Neuronal stem cell (in vitro differentiated cells): Measurements from ENCODE around the gene PRR5.
A peak's percentile ranks its signal among the peaks of the same experiment; 100 is the strongest.

Experiments
- DNase-seq: peaks from one replicate; pipeline ENCODE4 v3.0.0-alpha.2; 2013; ENCODE audit warnings: low spot score
- H2AFZ ChIP-seq: one replicate; pipeline ENCODE4 v1.6.1; 2013; ENCODE audit warnings: mild to moderate bottlenecking, low read length, inconsistent platforms
- H2AK5ac ChIP-seq: 2 replicates; pipeline ENCODE4 v1.6.1; 2013; ENCODE audit warnings: low read depth, mild to moderate bottlenecking, inconsistent platforms, low read length, moderate library complexity, mixed read lengths
- H2BK120ac ChIP-seq: 2 replicates; pipeline ENCODE4 v1.6.1; 2013; ENCODE audit warnings: low read depth, mild to moderate bottlenecking, inconsistent platforms, low read length, moderate library complexity, mixed read lengths
- H2BK12ac ChIP-seq: one replicate; pipeline ENCODE4 v1.6.1; 2013; ENCODE audit warnings: low read length, inconsistent platforms
- H2BK15ac ChIP-seq: 2 replicates; pipeline ENCODE4 v1.6.1; 2013; ENCODE audit warnings: mild to moderate bottlenecking, low read length, inconsistent platforms, mixed read lengths
- H2BK5ac ChIP-seq: one replicate; pipeline ENCODE4 v1.6.1; 2013; ENCODE audit warnings: inconsistent platforms, mild to moderate bottlenecking, low read length, moderate library complexity
- H3K14ac ChIP-seq: one replicate; pipeline ENCODE4 v1.6.1; 2013; ENCODE audit warnings: low read length, inconsistent platforms
- H3K18ac ChIP-seq: 2 replicates; pipeline ENCODE4 v1.6.1; 2013; ENCODE audit warnings: low read length, inconsistent platforms
- H3K23ac ChIP-seq: 2 replicates; pipeline ENCODE4 v1.6.1; 2013; ENCODE audit warnings: low read depth, mild to moderate bottlenecking, mixed read lengths, low read length, inconsistent platforms; ENCODE audit not compliant: poor library complexity
- H3K27ac ChIP-seq: replicated peaks from 3 replicates; pipeline ENCODE4 v1.5.1; 2013; ENCODE audit warnings: low read length, inconsistent platforms
- H3K27me3 ChIP-seq, 3 experiments: 2 replicates each; pipeline ENCODE4 v1.6.1; 2013; ENCODE audit warnings: low read length in 3 of 3, mild to moderate bottlenecking in 2 of 3, inconsistent platforms in 1 of 3, low read depth in 1 of 3, mixed read lengths in 1 of 3, moderate library complexity in 1 of 3; ENCODE audit not compliant: control insufficient read depth in 3 of 3, insufficient read depth in 3 of 3
- H3K36me3 ChIP-seq, 2 donors: replicated peaks in 1 of 2; 2 replicates each; pipeline ENCODE4 v1.6.1; 2013; ENCODE audit warnings: low read length in 2 of 2; ENCODE audit not compliant: control insufficient read depth in 2 of 2, insufficient read depth in 2 of 2
- H3K4ac ChIP-seq: 2 replicates; pipeline ENCODE4 v1.6.1; 2013; ENCODE audit warnings: inconsistent platforms, mild to moderate bottlenecking, low read length, moderate library complexity
- H3K4me1 ChIP-seq, 2 donors: 1 replicate in 1 of 2; 2 replicates in 1 of 2; pipeline ENCODE4 v1.6.1; 2013; ENCODE audit warnings: low read length in 2 of 2, low read depth in 1 of 2; ENCODE audit not compliant: control insufficient read depth in 2 of 2, insufficient read depth in 1 of 2
- H3K4me2 ChIP-seq: one replicate; pipeline ENCODE4 v1.6.1; 2013; ENCODE audit warnings: mild to moderate bottlenecking, low read length, inconsistent platforms; ENCODE audit not compliant: insufficient read depth, poor library complexity, severe bottlenecking
- H3K4me3 ChIP-seq, 2 donors: 2 replicates each; pipeline ENCODE4 v1.5.1; 2013; ENCODE audit warnings: low read length in 2 of 2, mild to moderate bottlenecking in 2 of 2, inconsistent platforms in 1 of 2, moderate library complexity in 1 of 2
- H3K79me1 ChIP-seq: one replicate; pipeline ENCODE4 v1.6.1; 2013; ENCODE audit warnings: low read depth, mild to moderate bottlenecking, inconsistent platforms, low read length, moderate library complexity
- H3K9ac ChIP-seq: one replicate; pipeline ENCODE4 v1.6.1; 2013; ENCODE audit warnings: mild to moderate bottlenecking, low read depth, low read length, inconsistent platforms; ENCODE audit not compliant: poor library complexity
- H3K9me3 ChIP-seq, 2 donors: replicated peaks in 1 of 2; 2 replicates each; pipeline versions ENCODE3 to v1.6.1; 2013; ENCODE audit warnings: low read length in 2 of 2, mild to moderate bottlenecking in 2 of 2, inconsistent platforms in 1 of 2, low read depth in 1 of 2, mixed read lengths in 1 of 2, moderate library complexity in 1 of 2; ENCODE audit not compliant: control insufficient read depth in 2 of 2, insufficient read depth in 1 of 2
- H4K8ac ChIP-seq: one replicate; pipeline ENCODE4 v1.6.1; 2013; ENCODE audit warnings: low read depth, mild to moderate bottlenecking, inconsistent platforms, low read length, moderate library complexity
- H4K91ac ChIP-seq: one replicate; pipeline ENCODE4 v1.6.1; 2013; ENCODE audit warnings: low read length, low read depth, mild to moderate bottlenecking, inconsistent platforms; ENCODE audit not compliant: poor library complexity
- WGBS, 2 donors: extraction: QIAGEN DNeasy Blood & Tissue Kit; methylation state at CpG; one replicate each; pipeline ENCODE4 v1.1.7; 2013; ENCODE audit warnings: missing lambda C conversion rate in 2 of 2, mixed read lengths in 1 of 2; ENCODE audit not compliant: insufficient read length in 2 of 2, insufficient replicate concordance in 1 of 2; ENCODE audit errors: extremely low coverage in 2 of 2; 5-methylcytosine and 5-hydroxymethylcytosine counted together

Gene PRR5

GRCh38 chr22:44758344-44758973, 56.5 kb downstream of the PRR5 start:
- Histone ChIP-seq H2BK120ac (no peak overlapping the region), H3K4me3 (no peak overlapping the region), H4K91ac (no peak overlapping the region), H3K9me3 (peaks cover 0 to 2% of the 10 kb centered on the region in 2 donors), H3K36me3 (no peaks in the 10 kb centered on the region), H3K79me1 (no peaks in the 10 kb centered on the region), H3K18ac (no peak overlapping the region), H3K4me2 (no peak overlapping the region), H3K27ac (no peak overlapping the region), H2BK12ac (no peak overlapping the region), H3K4ac (no peak overlapping the region), H2AFZ (no peak overlapping the region), H3K14ac (no peak overlapping the region), H4K8ac (no peak overlapping the region), H3K4me1 (peaks cover 0 to 3% of the 10 kb centered on the region in 2 donors), H3K9ac (no peak overlapping the region), H3K23ac (no peak overlapping the region), H2BK15ac (no peak overlapping the region), H2BK5ac (no peak overlapping the region), H3K27me3 (peaks cover 2 to 25% (median 14%) of the 10 kb centered on the region in 3 experiments), H2AK5ac (no peak overlapping the region)
- WGBS, 2 donors = no CpG with 5 or more reads among the region's 11 CpGs
- DNase-seq = no peak

GRCh38 chr22:44759001-44759400, 57.0 kb downstream of the PRR5 start:
- Histone ChIP-seq H3K18ac (peak overlapping the region; percentile 32), H3K4me2 (no peak overlapping the region), H3K9ac (no peak overlapping the region), H3K27me3 (peaks cover 0 to 20% (median 8%) of the 10 kb centered on the region in 3 experiments), H3K23ac (no peak overlapping the region), H3K4me3 (no peak overlapping the region), H2AFZ (no peak overlapping the region), H3K79me1 (no peaks in the 10 kb centered on the region), H3K9me3 (peaks cover 0 to 2% of the 10 kb centered on the region in 2 donors), H4K91ac (no peak overlapping the region), H3K14ac (no peak overlapping the region), H2BK5ac (no peak overlapping the region), H4K8ac (no peak overlapping the region), H3K4ac (no peak overlapping the region), H2BK12ac (no peak overlapping the region), H2BK120ac (no peak overlapping the region), H3K4me1 (peaks cover 0 to 3% of the 10 kb centered on the region in 2 donors), H2BK15ac (no peak overlapping the region), H2AK5ac (peak overlapping the region; percentile 37), H3K27ac (no peak overlapping the region), H3K36me3 (no peaks in the 10 kb centered on the region)
- no peak for DNase-seq
- WGBS, 2 donors = no CpG with 5 or more reads among the region's 6 CpGs

- no CpG with 5 or more reads among the region's 18 CpGs for WGBS, 2 donors
- H3K27ac ChIP-seq = no peak overlapping the region
- no peak overlapping the region for H3K4ac ChIP-seq
- no peak overlapping the region for H2BK120ac ChIP-seq
- H4K8ac ChIP-seq = no peak overlapping the region
- no peak overlapping the region for H3K9ac ChIP-seq
- no peak overlapping the region for H2AK5ac ChIP-seq
- H3K23ac ChIP-seq = no peak overlapping the region
- H2BK15ac ChIP-seq = no peak overlapping the region
- H3K36me3 ChIP-seq = no peaks in the 10 kb centered on the region
- H3K79me1 ChIP-seq = no peaks in the 10 kb centered on the region
- no peak overlapping the region for H2BK5ac ChIP-seq
- H3K27me3 ChIP-seq = peaks cover 0 to 19% (median 5%) of the 10 kb centered on the region in 3 experiments
- no peak overlapping the region for H3K18ac ChIP-seq
- H3K4me1 ChIP-seq = peaks cover 0 to 3% of the 10 kb centered on the region in 2 donors
- no peak overlapping the region for H3K14ac ChIP-seq
- H3K9me3 ChIP-seq = peaks cover 0 to 2% of the 10 kb centered on the region in 2 donors
- H2BK12ac ChIP-seq = no peak overlapping the region
- no peak overlapping the region for H2AFZ ChIP-seq
- no peak for DNase-seq
- H3K4me3 ChIP-seq = no peak overlapping the region
- no peak overlapping the region for H4K91ac ChIP-seq
- H3K4me2 ChIP-seq = no peak overlapping the region
Observed at GRCh38 chr22:44759430-44760310, 57.7 kb downstream of the PRR5 start.

- Histone ChIP-seq H4K91ac (no peak overlapping the region), H3K9ac (no peak overlapping the region), H2AFZ (no peak overlapping the region), H3K4me2 (no peak overlapping the region), H3K27ac (no peak overlapping the region), H3K27me3 (peaks cover 0 to 18% (median 0%) of the 10 kb centered on the region in 3 experiments), H2BK15ac (no peak overlapping the region), H2BK5ac (no peak overlapping the region), H3K4me3 (no peak overlapping the region), H3K9me3 (no peaks in the 10 kb centered on the region), H2BK120ac (no peak overlapping the region), H3K18ac (no peak overlapping the region), H3K4me1 (peaks cover 0 to 6% of the 10 kb centered on the region in 2 donors), H3K36me3 (no peaks in the 10 kb centered on the region), H2AK5ac (no peak overlapping the region), H2BK12ac (no peak overlapping the region), H3K14ac (no peak overlapping the region), H3K79me1 (no peaks in the 10 kb centered on the region), H3K4ac (no peak overlapping the region), H4K8ac (no peak overlapping the region), H3K23ac (no peak overlapping the region)
- no CpG with 5 or more reads among the region's 5 CpGs for WGBS, 2 donors
- no peak for DNase-seq
Observed at GRCh38 chr22:44760476-44760875, 58.5 kb downstream of the PRR5 start.
